ENCODE measurements around the gene B3GNT7. TPM values are rescaled to one million over a fixed set of nuclear protein-coding genes. Genes with fewer than 3 reads are reported as not detected.

B3GNT7 gene
- total and polyA plus RNA-seq, 4 donors = 0.74 to 1.7 (median 1.0) TPM

GRCh38 chr2:231431606-231432005 lies 36.1 kb downstream of the B3GNT7 start:
- no peak overlapping the region for H3K9ac ChIP-seq (ENCODE audit: low read depth in 1 of 2, low read length in 2 of 2)
- WGBS = 95% methylated on average over 4 of the region's 4 CpGs
- DNase-seq (ENCODE audit: low spot score) = no peak
- TF ChIP-seq EGR1 (IDR thresholded peaks at IDR 0.05; ENCODE audit: low read depth in 2 of 2) (no peak), FOXA1 (IDR thresholded peaks at IDR 0.05) (no peak), SP1 (IDR thresholded peaks at IDR 0.05) (no peak), FOXA2 (IDR thresholded peaks at IDR 0.05) (no peak), NR2F2 (IDR thresholded peaks at IDR 0.05) (no peak), HNF4G (IDR thresholded peaks at IDR 0.05) (no peak), RXRA (IDR thresholded peaks at IDR 0.05) (no peak), TAF1 (conservative IDR thresholded peaks at IDR 0.05) (no peak), YY1 (IDR thresholded peaks at IDR 0.05) (no peak), HNF4A (conservative IDR thresholded peaks at IDR 0.05) (no peak), JUND (IDR thresholded peaks at IDR 0.05) (no peak)
- TF ChIP-seq, protein P1, sequence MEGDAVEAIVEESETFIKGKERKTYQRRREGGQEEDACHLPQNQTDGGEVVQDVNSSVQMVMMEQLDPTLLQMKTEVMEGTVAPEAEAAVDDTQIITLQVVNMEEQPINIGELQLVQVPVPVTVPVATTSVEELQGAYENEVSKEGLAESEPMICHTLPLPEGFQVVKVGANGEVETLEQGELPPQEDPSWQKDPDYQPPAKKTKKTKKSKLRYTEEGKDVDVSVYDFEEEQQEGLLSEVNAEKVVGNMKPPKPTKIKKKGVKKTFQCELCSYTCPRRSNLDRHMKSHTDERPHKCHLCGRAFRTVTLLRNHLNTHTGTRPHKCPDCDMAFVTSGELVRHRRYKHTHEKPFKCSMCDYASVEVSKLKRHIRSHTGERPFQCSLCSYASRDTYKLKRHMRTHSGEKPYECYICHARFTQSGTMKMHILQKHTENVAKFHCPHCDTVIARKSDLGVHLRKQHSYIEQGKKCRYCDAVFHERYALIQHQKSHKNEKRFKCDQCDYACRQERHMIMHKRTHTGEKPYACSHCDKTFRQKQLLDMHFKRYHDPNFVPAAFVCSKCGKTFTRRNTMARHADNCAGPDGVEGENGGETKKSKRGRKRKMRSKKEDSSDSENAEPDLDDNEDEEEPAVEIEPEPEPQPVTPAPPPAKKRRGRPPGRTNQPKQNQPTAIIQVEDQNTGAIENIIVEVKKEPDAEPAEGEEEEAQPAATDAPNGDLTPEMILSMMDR (IDR thresholded peaks at IDR 0.05; ENCODE audit: low read depth, low read length, missing input control) = no peak
- TF ChIP-seq, protein P2, sequence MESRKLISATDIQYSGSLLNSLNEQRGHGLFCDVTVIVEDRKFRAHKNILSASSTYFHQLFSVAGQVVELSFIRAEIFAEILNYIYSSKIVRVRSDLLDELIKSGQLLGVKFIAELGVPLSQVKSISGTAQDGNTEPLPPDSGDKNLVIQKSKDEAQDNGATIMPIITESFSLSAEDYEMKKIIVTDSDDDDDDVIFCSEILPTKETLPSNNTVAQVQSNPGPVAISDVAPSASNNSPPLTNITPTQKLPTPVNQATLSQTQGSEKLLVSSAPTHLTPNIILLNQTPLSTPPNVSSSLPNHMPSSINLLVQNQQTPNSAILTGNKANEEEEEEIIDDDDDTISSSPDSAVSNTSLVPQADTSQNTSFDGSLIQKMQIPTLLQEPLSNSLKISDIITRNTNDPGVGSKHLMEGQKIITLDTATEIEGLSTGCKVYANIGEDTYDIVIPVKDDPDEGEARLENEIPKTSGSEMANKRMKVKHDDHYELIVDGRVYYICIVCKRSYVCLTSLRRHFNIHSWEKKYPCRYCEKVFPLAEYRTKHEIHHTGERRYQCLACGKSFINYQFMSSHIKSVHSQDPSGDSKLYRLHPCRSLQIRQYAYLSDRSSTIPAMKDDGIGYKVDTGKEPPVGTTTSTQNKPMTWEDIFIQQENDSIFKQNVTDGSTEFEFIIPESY (IDR thresholded peaks at IDR 0.05) = no peak
- TF ChIP-seq, protein P3, sequence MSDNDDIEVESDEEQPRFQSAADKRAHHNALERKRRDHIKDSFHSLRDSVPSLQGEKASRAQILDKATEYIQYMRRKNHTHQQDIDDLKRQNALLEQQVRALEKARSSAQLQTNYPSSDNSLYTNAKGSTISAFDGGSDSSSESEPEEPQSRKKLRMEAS (IDR thresholded peaks at IDR 0.05) = no peak
- H3K36me3 ChIP-seq (ENCODE audit: control insufficient read depth in 4 of 4, insufficient read depth in 3 of 4, low read depth in 1 of 4, low read length in 3 of 4) = no peaks in the 10 kb centered on the region
- no peaks in the 10 kb centered on the region for H3K4me1 ChIP-seq (ENCODE audit: control insufficient read depth in 4 of 4, insufficient read depth in 4 of 4, low read length in 3 of 4)
- H3K27ac ChIP-seq (ENCODE audit: low read depth in 1 of 2, low read length in 2 of 2) = no peak overlapping the region
- no peak overlapping the region for H3K4me3 ChIP-seq (ENCODE audit: low read depth in 1 of 3, low read length in 3 of 3)
- H3K27me3 ChIP-seq (ENCODE audit: control insufficient read depth in 4 of 4, insufficient read depth in 4 of 4, low read length in 3 of 4) = no peaks in the 10 kb centered on the region
- H3K9me3 ChIP-seq (ENCODE audit: control insufficient read depth in 4 of 4, low read length in 3 of 4) = peaks cover 0 to 3% (median 1%) of the 10 kb centered on the region in 4 donors

DNA sequence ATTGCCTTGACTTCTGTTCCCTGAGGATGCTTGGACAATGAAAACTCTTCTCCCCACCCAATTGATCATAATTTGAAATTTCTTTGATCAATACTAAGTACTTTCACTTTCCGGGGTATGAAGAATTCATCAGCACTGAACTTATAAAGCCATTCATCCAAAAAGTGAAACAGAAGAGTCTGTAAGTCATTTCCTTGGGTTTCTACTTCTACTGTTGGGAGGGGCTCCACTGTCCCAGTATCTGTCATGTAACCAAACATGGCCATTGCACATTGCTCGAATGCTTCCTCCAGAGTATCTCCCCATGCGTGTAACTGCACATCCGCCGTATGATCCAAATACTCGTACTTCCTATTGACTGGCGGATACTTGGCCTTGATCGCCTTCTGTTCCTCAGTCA lies 38.5 kb downstream of the B3GNT7 start:
- H3K4me1 ChIP-seq (ENCODE audit: control insufficient read depth in 4 of 4, insufficient read depth in 4 of 4, low read length in 3 of 4) = no peaks in the 10 kb centered on the region
- TF ChIP-seq, protein P4, sequence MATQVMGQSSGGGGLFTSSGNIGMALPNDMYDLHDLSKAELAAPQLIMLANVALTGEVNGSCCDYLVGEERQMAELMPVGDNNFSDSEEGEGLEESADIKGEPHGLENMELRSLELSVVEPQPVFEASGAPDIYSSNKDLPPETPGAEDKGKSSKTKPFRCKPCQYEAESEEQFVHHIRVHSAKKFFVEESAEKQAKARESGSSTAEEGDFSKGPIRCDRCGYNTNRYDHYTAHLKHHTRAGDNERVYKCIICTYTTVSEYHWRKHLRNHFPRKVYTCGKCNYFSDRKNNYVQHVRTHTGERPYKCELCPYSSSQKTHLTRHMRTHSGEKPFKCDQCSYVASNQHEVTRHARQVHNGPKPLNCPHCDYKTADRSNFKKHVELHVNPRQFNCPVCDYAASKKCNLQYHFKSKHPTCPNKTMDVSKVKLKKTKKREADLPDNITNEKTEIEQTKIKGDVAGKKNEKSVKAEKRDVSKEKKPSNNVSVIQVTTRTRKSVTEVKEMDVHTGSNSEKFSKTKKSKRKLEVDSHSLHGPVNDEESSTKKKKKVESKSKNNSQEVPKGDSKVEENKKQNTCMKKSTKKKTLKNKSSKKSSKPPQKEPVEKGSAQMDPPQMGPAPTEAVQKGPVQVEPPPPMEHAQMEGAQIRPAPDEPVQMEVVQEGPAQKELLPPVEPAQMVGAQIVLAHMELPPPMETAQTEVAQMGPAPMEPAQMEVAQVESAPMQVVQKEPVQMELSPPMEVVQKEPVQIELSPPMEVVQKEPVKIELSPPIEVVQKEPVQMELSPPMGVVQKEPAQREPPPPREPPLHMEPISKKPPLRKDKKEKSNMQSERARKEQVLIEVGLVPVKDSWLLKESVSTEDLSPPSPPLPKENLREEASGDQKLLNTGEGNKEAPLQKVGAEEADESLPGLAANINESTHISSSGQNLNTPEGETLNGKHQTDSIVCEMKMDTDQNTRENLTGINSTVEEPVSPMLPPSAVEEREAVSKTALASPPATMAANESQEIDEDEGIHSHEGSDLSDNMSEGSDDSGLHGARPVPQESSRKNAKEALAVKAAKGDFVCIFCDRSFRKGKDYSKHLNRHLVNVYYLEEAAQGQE (IDR thresholded peaks at IDR 0.05) = no peak
- TF ChIP-seq YY1 (IDR thresholded peaks at IDR 0.05) = no peak
- no peak for TF ChIP-seq NR2F2 (IDR thresholded peaks at IDR 0.05)
- TF ChIP-seq RXRA (IDR thresholded peaks at IDR 0.05) = no peak
- TF ChIP-seq GABPA (IDR thresholded peaks at IDR 0.05 in 1 of 2, conservative IDR thresholded peaks at IDR 0.05 in 1 of 2) = no peak
- TF ChIP-seq, protein P3 (IDR thresholded peaks at IDR 0.05) = no peak
- TF ChIP-seq, protein P5, sequence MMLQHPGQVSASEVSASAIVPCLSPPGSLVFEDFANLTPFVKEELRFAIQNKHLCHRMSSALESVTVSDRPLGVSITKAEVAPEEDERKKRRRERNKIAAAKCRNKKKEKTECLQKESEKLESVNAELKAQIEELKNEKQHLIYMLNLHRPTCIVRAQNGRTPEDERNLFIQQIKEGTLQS (IDR thresholded peaks at IDR 0.05) = no peak
- TF ChIP-seq, protein P2 (IDR thresholded peaks at IDR 0.05) = no peak
- no peak for TF ChIP-seq EGR1 (IDR thresholded peaks at IDR 0.05; ENCODE audit: low read depth in 2 of 2)
- no peak for TF ChIP-seq HNF4G (IDR thresholded peaks at IDR 0.05)
- TF ChIP-seq RAD21 (IDR thresholded peaks at IDR 0.05) = no peak
- no peak for TF ChIP-seq FOXA1 (IDR thresholded peaks at IDR 0.05)
- TF ChIP-seq, protein P1 (IDR thresholded peaks at IDR 0.05; ENCODE audit: low read depth, low read length, missing input control) = no peak
- TF ChIP-seq TAF1 (conservative IDR thresholded peaks at IDR 0.05) = no peak
- TF ChIP-seq JUND (IDR thresholded peaks at IDR 0.05) = no peak
- TF ChIP-seq FOXA2 (IDR thresholded peaks at IDR 0.05) = no peak
- no peak for TF ChIP-seq HNF4A (conservative IDR thresholded peaks at IDR 0.05)
- no peak for TF ChIP-seq SP1 (IDR thresholded peaks at IDR 0.05)
- H3K27me3 ChIP-seq (ENCODE audit: control insufficient read depth in 4 of 4, insufficient read depth in 4 of 4, low read length in 3 of 4) = no peaks in the 10 kb centered on the region
- H3K9me3 ChIP-seq (ENCODE audit: control insufficient read depth in 4 of 4, low read length in 3 of 4) = peaks cover 0 to 3% (median 1%) of the 10 kb centered on the region in 4 donors
- H3K36me3 ChIP-seq (ENCODE audit: control insufficient read depth in 4 of 4, insufficient read depth in 3 of 4, low read depth in 1 of 4, low read length in 3 of 4) = no peaks in the 10 kb centered on the region
- H3K4me3 ChIP-seq (ENCODE audit: low read depth in 1 of 3, low read length in 3 of 3) = no peak overlapping the region
- 92% methylated on average over 8 of the region's 8 CpGs for WGBS
- no peak for DNase-seq (ENCODE audit: low spot score)
- H3K27ac ChIP-seq (ENCODE audit: low read depth in 1 of 2, low read length in 2 of 2) = no peak overlapping the region
- H3K9ac ChIP-seq (ENCODE audit: low read depth in 1 of 2, low read length in 2 of 2) = no peak overlapping the region

Measured in liver (tissue), 9 donors.